Uterus (tissue), 2 donors: Measurements from ENCODE around the gene ZFPL1.

ENCODE experiments used
- POLR2A ChIP-seq, 2 donors: fragments of 450-650 bp; IDR thresholded peaks; one replicate each; pipeline ENCODE4 v1.6.1; 2016; ENCODE audit warnings: antibody characterized with exemption in 2 of 2, mild to moderate bottlenecking in 1 of 2, moderate library complexity in 1 of 2
- TF ChIP-seq, protein P1 (sequence below), 4 experiments: fragments of 200-600 bp in 2 of 4; fragments of 450-650 bp in 2 of 4; sonication (generic) in 2 of 4; IDR thresholded peaks; one replicate each; pipeline ENCODE4 v1.5.1; 2016 to 2019; ENCODE audit warnings: antibody characterized with exemption in 4 of 4, mild to moderate bottlenecking in 2 of 4, moderate library complexity in 1 of 4

DNA sequence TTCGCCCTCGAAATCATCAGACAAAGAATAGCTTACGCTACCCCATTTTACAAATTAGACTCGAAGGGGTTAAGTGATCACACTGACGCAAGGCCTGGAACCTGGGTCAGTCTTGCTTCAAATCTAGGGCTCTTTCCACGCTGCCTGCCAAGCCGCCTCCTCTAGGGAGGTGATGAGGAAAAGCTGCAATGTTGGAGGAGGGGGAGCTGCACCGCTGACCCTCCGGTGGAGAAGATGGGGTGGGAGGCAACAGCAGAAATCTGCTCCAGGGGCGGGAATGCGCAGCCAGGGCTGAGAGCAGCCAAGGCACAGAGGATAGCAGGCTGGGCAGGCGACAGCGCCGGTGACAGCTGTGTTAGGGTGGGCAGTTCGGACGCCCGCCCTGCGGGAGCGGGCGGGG, 49.7 kb downstream of the ZFPL1 start:
- no peak for TF ChIP-seq POLR2A (IDR thresholded peaks at IDR 0.05)
- TF ChIP-seq, protein P1, sequence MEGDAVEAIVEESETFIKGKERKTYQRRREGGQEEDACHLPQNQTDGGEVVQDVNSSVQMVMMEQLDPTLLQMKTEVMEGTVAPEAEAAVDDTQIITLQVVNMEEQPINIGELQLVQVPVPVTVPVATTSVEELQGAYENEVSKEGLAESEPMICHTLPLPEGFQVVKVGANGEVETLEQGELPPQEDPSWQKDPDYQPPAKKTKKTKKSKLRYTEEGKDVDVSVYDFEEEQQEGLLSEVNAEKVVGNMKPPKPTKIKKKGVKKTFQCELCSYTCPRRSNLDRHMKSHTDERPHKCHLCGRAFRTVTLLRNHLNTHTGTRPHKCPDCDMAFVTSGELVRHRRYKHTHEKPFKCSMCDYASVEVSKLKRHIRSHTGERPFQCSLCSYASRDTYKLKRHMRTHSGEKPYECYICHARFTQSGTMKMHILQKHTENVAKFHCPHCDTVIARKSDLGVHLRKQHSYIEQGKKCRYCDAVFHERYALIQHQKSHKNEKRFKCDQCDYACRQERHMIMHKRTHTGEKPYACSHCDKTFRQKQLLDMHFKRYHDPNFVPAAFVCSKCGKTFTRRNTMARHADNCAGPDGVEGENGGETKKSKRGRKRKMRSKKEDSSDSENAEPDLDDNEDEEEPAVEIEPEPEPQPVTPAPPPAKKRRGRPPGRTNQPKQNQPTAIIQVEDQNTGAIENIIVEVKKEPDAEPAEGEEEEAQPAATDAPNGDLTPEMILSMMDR (IDR thresholded peaks at IDR 0.05) = no peak
